Measurements from ENCODE around the gene PPP2R3A. TPM values are rescaled to one million over a fixed set of nuclear protein-coding genes. Genes with fewer than 3 reads are reported as not detected.
A peak's percentile ranks its signal among the peaks of the same experiment; 100 is the strongest.

Gene PPP2R3A
- total and polyA plus RNA-seq, 8 donors = 1.3 to 7.0 (median 4.3) TPM

DNA sequence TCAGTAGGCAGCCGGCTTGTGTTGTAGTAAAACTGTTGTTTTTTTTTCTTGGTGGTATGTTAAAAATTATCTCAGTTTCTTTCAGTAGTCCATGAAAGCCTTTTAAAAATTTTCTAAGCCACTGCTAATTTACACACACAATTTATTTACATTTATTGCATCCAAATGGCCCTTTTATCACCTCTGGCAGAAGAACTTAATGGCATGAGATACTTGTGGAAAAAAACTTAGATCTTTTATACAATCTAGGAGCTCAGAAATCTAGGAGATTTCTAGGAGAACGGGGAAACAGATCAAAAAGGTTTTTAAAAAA, 1.4 kb downstream of the PPP2R3A start:
- FAIRE-seq (no peak), ATAC-seq (no peak), DNase-seq (no peak)
- intact Hi-C loops (cut with DNase I) = no loop called here
- 38 to 42% methylated on average over 2 of the region's 2 CpGs for WGBS, 2 donors
- TF ChIP-seq, protein P1, sequence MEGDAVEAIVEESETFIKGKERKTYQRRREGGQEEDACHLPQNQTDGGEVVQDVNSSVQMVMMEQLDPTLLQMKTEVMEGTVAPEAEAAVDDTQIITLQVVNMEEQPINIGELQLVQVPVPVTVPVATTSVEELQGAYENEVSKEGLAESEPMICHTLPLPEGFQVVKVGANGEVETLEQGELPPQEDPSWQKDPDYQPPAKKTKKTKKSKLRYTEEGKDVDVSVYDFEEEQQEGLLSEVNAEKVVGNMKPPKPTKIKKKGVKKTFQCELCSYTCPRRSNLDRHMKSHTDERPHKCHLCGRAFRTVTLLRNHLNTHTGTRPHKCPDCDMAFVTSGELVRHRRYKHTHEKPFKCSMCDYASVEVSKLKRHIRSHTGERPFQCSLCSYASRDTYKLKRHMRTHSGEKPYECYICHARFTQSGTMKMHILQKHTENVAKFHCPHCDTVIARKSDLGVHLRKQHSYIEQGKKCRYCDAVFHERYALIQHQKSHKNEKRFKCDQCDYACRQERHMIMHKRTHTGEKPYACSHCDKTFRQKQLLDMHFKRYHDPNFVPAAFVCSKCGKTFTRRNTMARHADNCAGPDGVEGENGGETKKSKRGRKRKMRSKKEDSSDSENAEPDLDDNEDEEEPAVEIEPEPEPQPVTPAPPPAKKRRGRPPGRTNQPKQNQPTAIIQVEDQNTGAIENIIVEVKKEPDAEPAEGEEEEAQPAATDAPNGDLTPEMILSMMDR (IDR thresholded peaks at IDR 0.05) = no peak
- peak overlapping the region; percentile 40 to 86 (median 82) for H3K4me3 ChIP-seq
- no peaks in the 10 kb centered on the region for H3K36me3 ChIP-seq
- H3K9me3 ChIP-seq = no peaks in the 10 kb centered on the region
- H3K4me1 ChIP-seq = peaks cover 0 to 16% (median 14%) of the 10 kb centered on the region in 3 donors
- peak overlapping the region in 1 of 4 donors; percentile 93 for H3K27ac ChIP-seq
- H3K27me3 ChIP-seq = no peaks in the 10 kb centered on the region

DNA sequence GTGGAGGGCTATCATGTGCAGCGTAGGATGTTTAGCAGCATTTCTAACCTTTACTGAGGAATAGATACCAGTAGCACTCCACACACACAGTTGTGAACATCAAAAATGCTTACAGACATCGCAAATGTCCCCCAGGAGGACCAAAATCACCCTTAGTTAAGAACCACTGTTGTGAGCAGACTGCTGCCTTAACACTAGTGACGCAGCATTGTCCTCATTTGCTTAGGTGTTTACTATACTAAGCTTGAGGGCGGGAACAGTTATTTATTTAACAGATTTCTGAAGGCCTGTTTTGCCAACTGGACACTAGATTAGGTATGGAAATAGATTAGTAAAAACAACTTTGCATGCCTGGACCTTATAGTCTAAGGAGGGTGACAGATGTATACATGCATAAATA, 2.3 kb downstream of the PPP2R3A start:
- DNase-seq (no peak), ATAC-seq (no peak), FAIRE-seq (no peak)
- TF ChIP-seq, protein P1 (IDR thresholded peaks at IDR 0.05) = no peak
- no peaks in the 10 kb centered on the region for H3K27me3 ChIP-seq
- no peaks in the 10 kb centered on the region for H3K36me3 ChIP-seq
- peaks cover 0 to 16% (median 14%) of the 10 kb centered on the region in 3 donors for H3K4me1 ChIP-seq
- intact Hi-C loops (cut with DNase I) = no loop called here
- H3K4me3 ChIP-seq = no peak overlapping the region
- WGBS, 2 donors = 42 to 44% methylated on average over 4 of the region's 4 CpGs
- no peaks in the 10 kb centered on the region for H3K9me3 ChIP-seq
- peak overlapping the region in 1 of 4 donors; percentile 18 for H3K27ac ChIP-seq

DNA sequence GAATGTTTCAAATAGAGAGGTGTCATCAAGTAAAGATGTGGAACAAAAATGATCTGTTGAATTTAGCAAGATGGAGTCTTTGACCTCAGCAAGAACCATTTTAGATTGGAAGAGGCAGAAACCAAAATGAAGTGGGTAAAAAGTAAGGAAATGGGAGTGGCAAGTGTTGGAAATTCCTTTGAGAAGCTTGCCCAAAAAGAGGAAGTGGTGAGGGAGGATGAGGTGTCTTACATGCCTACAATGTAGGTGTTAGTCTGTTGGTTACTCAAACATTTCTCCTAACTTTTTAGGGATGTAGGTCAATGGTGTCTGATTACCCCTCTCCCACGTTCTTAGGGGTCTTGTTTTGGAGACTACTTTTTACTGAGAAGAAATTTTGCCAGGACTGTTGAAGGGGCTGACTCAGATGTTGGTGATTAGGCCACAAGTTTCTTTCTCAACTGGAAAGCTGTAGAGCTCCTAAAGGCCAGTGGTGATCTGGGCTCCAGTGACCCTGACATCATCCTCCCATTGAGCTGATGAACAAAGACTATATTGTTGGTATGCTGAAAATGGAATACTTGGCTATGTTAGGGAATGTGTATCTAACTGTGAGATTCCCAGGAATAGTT, 5.1 kb downstream of the PPP2R3A start:
- TF ChIP-seq, protein P1 (IDR thresholded peaks at IDR 0.05) = no peak
- 92 to 100% methylated on average over 1 of the region's 1 CpG for WGBS, 2 donors
- no peak for ATAC-seq
- no peak for FAIRE-seq
- Histone ChIP-seq H3K9me3 (no peaks in the 10 kb centered on the region), H3K4me3 (no peak overlapping the region), H3K27me3 (no peaks in the 10 kb centered on the region), H3K4me1 (peaks cover 0 to 24% (median 14%) of the 10 kb centered on the region in 3 donors), H3K27ac (no peak overlapping the region), H3K36me3 (no peaks in the 10 kb centered on the region)
- no peak for DNase-seq
- intact Hi-C loops (cut with DNase I) = no loop called here

DNA sequence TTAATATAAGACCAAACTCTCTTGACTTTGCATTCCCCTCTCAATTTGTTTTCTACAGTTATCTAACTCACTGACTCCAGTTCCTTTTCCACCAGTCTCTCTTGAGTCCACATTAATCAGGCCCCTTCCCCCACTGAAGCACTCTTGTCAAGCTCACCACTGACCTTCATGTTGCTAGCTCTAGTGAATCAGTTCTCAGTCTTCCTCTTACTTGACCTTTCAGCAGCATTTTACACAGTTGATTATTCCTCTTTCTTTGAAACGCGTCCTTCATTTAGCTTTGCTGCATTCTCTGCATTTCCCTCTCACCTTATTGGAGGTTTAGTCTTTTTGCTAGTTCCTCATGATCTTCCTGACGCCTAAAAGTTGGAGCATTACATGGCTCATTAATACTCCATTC, 8.3 kb downstream of the PPP2R3A start:
- WGBS, 2 donors = 75 to 89% methylated on average over 3 of the region's 3 CpGs
- DNase-seq (no peak), FAIRE-seq (no peak), ATAC-seq (peak in 2 of 4 donors; percentile 17 to 47)
- Histone ChIP-seq H3K36me3 (no peaks in the 10 kb centered on the region), H3K9me3 (no peaks in the 10 kb centered on the region), H3K4me1 (peaks cover 0 to 8% (median 0%) of the 10 kb centered on the region in 3 donors), H3K4me3 (no peak overlapping the region), H3K27me3 (no peaks in the 10 kb centered on the region), H3K27ac (no peak overlapping the region)
- TF ChIP-seq, protein P1 (IDR thresholded peaks at IDR 0.05) = no peak
- intact Hi-C loops (cut with DNase I) = no loop called here

DNA sequence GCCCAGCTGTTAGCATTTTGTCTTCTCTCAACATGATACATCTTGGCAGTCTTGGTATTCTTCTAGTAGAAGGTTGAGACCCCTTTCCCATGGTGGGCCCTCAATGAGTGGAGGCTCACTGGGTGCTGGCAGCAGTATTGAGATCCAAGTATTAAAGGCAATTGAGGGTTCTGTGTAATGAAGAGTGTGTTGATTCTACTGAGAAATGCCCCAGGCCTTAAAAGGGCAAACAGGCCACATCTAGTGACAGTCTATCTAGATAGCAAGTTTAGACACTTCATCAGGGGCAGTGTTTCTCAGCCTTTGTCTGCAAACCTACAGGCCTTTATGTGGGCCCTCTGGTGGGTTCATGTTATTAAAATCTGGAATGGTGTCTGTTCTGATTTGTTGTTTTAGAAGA, 9.5 kb downstream of the PPP2R3A start:
- H3K27ac ChIP-seq = no peak overlapping the region
- no peak for FAIRE-seq
- H3K9me3 ChIP-seq = no peaks in the 10 kb centered on the region
- intact Hi-C loops (cut with DNase I) = no loop called here
- no peak overlapping the region for H3K4me3 ChIP-seq
- ATAC-seq = no peak
- no peaks in the 10 kb centered on the region for H3K27me3 ChIP-seq
- peaks cover 0 to 8% (median 0%) of the 10 kb centered on the region in 3 donors for H3K4me1 ChIP-seq
- no peaks in the 10 kb centered on the region for H3K36me3 ChIP-seq
- TF ChIP-seq, protein P1 (IDR thresholded peaks at IDR 0.05) = no peak
- DNase-seq = no peak

Data from pancreas (tissue), 10 donors.